DMS79 treated with DMSO at 0.1 percent for 48 hours (cell line): Measurements from ENCODE around the gene FOXA2.
"Not testable (repeated sequence)": the region's sequence is repeated elsewhere in the genome, so short reads cannot be mapped to it uniquely, and the experiment has no call there.

ENCODE experiments used
- DNase-seq: peaks from one replicate; lab custom pipeline; 2025; lab: John Stamatoyannopoulos, UW

The FOXA2 gene

DNA sequence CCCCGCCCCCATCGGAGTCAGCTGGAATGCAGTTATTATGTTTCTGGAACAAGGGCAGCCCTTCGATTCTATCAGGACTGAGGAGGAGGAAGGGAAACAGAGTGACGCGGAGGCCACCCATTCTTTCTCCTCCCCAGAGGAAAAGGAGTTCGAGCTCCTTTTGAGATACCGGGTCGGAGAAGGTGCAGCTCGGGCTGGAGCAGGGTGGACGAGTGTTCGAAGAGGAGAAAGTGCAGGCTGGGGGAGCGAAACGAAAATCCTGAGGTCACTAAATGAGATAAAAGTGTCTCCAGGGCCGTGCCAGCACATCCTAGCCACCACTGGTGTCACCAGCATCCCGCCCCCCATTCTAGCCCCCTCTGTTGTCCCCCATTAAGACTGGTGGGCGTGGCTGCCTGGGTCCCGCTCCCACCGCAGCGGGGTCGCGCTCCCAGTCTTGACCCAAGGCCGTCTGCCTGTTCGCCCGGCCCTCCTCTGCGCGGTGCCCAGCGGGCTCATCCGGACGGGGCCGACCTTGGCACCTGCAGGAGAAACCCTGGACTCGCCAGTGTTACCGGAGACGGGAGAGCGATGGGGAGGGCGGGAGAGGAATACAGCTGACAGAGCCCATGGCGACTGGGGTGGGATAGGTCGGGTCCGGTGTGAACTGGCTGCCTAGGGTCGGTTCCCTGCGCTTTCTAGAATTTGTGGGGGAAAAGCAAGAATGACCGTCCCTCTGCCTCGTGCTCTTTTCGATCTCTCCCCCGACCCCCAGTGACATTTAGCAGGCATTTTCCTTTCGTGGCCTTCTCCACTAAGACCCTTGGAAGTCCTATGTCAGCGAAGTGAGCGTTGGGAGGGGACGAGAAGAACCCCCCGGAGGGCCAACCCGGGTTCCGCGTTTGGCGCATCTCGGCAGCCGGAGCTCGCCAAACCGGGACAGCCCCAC is 16.2 kb downstream of the FOXA2 start:
- no peak for DNase-seq

DNA sequence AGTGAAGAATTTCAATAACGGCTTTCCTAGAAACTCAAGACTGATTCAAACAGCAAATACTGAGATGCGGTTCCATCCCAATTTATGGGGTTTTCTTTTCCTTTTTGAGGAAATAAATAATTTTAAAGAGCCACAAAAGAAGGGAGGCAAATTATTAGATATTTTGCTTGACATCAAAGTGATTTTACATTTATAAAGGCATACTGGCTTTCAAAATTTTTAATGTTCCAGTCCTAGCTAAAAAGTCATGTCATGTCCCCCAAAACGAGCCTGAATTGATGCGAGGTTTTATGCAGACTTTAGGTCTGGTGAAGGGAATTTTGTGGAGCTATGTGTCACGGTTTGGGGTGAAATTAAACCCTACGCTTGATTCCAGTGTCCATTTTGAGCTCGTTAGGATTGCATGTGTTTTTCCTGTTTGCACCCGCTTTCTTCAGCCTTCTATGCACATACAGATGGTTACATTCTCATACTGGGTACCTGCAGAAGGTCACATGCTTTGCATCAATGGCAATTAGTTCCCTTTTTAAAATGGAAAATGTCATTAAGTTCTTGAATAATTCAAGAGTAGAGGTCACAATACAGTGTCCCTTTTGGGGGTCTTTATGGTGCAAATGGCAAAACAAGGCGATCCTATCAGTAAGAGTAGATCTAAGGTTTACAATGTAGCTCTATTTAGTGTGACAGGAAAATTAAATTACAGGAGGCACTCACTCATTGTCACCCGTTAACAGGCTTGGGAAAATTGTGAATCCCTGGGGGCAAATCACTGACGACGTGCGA is 17.3 kb downstream of the FOXA2 start:
- no peak for DNase-seq

DNA sequence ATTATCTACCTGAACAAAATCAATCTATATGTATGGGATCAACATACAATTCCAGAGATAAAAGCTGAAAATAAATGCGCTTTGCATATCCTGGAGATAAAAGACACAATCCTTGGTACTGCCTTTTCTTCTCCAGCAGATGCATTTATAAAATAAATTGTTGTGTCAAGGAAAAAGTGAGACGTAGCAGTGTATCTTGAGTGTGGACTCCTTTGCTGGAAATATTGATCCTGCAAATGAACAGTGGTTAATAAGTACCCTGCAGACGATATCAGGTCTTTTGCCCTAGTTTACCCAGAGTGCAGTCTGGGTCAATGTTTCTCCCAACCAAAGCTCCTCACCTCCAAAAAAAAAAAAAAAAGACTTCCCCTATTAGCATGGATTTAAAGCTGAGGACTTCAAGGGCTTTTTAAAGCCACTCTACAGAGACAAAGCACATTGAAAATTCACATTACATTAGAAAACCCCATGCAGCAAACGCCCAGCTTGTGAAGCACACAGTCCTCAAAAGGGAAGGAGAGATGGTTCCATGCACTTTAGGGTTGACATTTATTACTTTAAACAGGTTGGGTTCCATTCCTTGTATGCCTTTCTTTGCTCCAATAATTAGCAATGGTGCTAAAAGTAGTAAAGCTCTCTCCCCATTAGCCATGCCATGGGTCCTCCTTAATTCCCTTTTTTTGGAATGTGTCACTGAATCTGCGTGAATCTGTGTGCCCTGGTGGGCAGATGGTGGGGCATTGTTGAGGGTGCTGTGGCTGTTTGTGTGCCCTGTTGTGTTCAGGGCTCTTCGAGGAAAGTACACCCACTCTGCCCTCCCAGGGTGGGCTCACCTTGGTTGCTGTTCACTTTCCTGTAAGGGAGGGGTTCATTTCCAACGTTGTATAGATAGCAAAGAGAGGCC is 21.1 kb downstream of the FOXA2 start:
- no peak for DNase-seq

DNA sequence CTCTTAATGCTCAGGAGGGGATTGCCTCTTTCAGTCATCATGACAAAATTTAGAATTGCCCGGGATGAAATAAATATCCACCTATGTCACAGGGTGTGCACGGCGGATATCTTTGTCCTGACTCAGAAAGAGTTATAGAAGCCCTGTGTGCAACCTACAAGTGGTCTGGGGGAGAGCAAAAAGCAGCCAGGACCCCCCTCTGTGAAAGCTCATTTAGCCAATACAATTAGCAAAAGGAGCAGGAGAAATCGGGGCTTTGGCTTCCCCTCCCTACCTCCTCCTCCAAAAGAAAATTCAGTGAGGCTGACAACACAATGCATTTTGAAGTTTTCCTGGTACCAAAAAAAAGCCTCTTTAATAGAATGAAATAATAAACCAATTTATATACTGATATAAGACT is 21.8 kb downstream of the FOXA2 start:
- DNase-seq: no peak

DNA sequence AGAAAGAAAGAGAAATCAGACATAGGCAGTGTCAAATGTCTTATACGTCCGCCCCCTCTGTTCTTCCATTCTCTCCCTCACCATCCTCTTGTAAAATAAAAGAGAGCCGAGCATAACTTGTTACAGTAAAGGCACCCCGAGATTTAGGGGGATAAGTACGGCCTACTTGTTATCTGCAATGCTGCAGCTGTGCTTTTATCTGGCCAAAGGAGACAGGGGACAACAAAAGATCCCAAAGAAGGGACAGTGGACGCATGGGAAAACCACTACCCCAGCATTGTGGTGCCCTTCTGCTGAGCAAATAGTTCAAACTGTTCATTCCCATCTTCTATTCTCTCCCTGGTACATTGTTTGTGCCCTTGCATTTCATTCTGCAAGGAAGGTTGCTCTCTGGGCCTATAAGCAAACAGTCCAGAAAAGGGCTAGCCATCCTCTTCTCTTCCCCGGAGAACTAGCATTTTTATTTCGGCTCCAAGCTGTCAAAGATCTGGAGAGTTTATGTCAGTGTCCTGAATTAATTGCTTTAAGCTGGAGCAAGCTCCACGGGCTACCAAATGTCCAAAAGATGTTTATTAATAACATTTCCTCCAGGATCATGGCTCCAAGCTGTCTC is 22.3 kb downstream of the FOXA2 start:
- DNase-seq: no peak

DNA sequence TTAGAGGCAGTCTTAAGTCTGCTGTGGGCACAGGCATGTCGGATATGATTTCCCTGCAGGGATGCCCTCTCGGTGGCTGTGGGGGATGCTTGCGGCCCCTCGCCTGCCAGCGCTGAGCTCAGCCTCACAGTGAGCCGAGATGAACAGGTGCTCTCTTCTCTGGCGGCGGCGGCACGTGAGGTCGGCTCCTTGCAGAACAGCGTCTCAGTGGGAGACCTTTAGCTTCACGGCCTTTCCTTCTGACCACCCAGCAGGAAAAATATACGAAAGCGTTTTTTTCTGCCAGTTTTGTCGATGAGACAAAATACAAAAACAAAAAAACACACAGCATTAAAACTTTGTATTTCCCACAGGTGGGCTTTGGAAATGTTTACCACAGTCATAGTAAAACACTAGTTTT is 23.6 kb downstream of the FOXA2 start:
- no peak for DNase-seq

DNA sequence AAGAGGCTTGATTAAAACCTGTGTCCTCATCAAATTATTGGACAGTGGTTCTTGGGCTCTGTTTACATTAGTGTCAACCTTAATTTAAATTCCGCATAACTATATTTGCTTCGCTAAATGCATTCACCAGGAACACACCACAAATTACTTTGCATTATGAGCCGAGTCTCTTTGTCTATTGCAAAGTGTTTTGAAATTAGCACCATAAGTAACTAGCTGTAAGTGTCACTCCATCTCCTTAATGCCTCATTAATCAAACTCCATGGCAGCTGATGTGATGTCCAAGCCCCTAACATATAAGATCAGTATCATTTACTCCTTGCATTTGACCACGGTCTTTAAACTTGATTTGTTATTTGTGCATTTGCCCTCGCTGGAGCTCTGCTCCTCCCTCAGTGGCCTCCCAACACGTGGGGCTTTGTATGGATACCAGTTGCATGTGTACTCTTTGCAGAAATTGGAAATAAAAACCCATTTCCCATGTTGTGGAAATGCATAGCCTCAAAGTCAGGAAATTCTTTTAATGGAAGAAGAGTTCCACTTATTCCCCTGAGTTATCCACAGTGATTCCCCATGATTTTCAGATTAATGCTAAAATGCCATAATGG is 24.6 kb downstream of the FOXA2 start:
- DNase-seq: no peak

DNA sequence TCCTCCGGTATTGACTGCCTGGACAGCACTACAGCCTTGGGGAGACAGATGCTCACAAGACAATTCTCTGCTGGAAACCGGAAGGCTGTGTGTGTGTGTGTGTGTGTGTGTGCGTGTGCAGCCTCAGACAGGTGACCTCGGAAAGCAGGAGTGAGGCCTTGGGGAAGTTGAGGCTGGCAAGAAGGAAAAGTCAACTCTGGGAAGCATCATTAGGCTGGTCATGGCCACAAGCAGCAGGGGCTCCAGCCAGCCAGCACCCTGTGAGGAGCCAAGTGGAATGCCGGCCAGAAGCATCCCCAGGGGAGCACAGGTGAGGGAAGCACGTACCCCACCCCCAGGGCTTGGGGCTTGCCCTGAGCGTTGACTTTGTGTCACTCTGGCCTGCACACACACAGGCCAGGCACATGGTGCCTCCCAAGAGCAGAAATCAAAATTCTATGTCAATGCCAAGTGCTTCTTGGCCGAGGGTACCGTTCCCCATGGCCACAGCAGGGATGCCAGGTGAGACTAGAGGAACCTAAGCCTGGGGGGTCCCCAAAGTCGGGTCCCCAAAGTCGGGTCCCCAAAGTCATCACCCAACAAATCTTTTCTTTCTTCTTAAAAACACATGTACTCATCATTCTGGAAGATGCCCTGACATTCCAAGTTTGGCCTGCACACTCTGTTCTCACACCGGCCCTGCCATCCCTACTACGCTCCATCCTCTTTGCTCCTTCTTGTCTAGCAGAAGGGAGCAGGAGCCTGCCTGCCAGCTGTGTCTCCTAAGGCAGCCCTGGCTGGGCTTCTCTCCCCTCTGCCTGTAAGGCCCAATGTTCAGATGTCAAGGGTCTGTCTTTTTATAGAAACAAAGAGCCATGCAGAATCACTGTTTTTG is 26.7 kb downstream of the FOXA2 start:
- DNase-seq: no peak

DNA sequence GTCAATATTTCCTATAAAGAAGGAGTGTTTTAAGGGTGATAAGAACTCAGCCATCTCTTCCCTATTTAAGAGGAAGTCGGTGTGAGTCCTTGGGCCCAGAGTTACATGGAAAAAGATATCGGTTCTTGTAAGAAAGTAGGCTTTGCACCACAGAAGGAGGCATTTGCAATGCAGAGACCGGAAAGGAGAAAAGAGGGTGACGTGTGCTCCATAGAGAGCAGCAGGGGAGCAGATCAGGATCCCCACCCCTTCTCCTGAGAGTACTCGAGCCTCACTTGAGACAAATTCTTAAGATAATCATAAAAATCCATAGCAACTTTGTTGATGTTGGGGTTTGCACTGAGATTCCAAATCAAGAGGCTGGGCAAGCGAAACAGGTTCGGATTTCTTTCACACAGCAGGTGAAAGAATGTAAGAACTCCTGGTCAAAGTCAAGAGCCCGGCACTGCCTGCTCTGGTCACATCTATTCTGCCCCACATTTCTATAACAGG is 27.8 kb downstream of the FOXA2 start:
- no peak for DNase-seq

DNA sequence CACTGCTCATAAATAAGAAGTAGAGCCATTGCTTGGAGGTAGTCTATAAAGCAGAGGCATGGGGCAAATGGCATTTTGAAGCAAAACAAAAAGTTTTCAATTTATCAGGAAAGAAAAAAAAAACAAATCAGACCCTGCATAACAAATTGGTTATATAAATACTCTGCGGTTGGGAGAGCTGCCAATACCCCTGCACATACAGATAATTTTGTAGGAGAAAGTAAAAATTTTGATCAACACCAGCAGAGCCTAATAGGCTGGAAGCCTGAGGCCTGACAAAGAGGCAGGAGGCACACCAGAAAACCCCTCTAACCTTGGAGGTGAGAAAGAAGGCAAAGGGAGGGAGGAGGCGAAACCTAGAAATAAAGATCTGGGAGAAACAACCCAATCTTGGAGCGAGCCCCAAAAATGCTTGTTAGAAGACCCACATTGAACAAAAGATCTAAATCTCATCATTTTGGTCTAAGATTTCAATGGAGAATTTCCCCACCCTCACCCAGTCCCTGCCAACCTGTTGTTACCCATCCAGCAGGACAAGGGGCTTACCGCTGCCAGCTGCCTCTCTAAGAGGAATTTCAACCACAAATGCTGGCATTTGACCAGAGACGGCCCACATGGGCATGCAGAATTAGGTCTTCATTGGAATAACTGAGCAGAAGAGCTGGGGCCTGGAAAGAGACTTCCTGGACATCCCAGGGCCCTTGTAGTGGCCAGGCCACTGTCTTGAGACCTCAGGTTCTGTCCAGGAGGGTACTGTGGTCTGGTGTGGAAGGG is 28.4 kb downstream of the FOXA2 start:
- no peak for DNase-seq

DNA sequence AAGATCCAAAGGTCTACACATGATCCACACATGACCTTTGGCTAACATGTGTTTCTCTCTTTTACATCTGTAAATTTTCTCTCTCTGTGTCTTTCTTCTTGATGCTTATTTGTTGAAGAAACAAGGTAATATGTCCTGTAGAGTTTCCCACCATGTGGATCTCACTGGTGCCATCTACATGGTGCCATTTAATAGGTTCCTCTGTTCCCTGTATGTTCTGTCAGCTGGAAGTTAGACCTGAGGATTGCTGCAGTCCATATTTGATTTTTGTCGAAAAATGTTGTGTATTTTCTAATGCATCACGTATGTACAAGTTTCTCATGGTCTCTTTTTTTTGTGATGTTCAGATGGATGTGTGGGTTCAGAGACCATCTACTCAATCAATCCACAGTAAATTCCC is 30.0 kb downstream of the FOXA2 start:
- DNase-seq: no peak

DNA sequence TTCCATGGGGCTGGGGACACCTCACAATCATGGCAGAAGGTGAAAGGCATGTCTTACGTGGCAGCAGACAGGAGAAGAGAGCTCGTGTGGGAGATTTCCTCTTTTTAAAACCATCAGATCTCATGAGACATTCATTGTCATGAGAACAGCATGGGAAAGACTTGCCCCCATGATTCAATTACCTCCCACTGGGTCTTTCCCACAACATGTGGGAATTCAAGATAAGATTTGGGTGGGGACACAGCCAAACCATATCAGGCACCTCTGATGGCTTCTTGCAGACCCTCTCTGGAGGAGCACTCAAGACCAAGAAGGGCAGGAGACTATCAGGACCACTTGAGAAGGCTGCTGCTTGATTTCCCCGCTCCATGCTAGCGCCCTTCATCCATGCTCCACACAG is 33.9 kb downstream of the FOXA2 start:
- DNase-seq: not testable (repeated sequence)

DNA sequence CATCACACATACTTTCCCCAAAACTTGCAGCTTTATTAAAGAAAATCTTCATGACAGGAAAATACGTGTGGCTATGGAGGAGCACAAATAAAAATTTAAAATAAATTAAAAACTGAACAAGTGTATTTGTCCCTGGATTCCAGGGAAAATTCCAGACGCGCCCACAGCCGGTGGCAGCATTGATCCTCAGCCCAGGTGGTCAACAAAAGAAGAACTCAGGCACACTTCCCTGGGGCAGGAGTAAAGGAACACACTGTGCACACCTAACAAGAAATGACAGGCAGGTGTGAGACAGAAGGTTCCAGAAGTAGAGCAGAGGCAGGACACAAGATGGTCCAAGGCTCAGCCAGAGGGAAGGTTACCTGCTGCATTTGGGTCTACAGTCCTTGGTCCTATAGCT is 36.3 kb downstream of the FOXA2 start:
- DNase-seq: no peak

DNA sequence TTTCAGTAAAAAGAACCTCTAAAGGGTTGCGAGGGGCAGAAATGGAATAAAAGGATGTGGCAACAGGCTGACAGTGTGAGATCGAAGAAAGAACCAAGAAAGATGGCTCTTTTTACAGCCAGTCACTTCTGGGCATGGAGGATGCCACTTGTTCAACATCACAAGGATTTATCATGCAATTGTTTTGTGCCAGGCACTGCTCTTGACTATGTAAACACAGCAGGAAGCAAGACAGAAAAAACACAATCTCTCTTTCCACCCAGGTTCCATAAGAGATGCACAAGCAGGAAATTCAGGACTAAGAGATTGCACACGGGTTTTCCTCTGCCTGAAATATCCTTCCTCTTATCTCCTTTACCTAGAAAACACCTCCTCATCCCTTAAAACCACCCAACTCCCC is 38.0 kb downstream of the FOXA2 start:
- DNase-seq: no peak

DNA sequence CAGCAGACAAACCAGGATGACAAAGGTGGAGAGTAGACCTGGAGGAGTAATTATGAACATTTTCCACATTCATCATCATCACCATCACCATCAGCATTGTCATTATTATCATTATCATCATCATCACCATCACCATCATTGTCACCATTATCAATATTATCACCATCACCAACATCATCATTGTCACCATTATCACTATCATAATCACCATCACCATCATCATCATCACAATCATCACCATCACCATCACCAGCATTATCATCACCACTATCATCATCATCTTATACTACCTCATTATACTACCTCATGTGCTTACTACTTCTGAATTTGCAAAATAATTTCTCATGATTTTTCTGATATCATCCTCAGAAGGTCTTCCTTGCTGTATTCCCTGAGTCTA is 39.3 kb downstream of the FOXA2 start:
- DNase-seq: no peak

DNA sequence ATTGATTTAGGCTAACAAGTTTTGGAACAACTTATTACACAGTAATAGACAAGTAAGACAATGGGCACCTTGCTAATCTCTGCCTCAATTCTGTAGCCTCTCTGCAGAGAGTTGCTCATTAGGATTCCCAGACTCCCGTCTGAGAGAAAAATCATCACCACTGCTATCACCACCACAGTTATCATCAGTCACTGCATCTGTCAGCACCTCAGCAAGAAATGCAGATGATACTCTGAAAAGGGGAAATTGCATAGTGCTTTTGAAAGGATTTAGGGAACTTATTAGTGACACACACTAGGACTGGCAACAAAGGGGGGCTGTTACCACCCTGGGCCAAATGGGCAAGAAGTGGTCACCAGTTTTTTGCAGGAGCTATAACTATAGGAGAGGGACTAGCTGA is 39.9 kb downstream of the FOXA2 start:
- DNase-seq: no peak

DNA sequence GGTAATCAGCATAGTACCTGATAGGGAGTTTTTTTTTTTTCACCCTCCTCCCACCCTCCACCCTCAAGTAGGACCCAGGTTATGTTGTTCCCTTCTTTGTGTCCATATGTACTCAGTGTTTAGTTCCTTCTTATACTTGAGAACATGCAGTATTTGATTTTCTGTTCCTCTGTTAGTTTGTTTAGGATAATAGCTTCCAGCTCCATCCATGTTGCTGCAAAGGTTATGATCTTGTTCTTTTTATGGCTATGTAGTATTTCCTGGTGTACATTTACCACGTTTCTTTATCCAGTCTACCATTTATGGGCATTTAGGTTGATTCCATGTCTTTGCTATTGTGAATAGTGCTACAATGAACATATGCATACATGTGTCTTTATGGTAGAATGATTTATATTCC is 41.9 kb downstream of the FOXA2 start:
- no peak for DNase-seq

DNA sequence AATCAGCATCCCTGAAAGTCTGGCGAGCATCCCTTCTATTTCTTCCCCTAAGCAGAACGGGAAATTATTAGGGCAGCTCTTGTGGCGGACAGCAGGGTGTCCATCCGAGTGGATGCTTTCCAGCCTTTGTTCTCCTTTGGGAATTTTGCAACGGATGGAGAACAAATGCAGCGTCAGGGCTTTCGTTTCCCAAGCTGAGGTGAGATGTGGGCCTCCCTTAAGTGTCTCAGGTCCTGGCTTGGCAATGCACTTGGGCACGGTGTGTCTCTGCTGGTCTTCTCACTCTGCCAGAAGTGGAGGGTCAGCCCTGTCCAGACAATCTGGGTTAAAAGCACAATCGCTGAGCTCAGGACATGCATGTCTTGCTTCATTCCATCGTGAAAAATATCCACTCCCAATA is 43.5 kb downstream of the FOXA2 start:
- no peak for DNase-seq

DNA sequence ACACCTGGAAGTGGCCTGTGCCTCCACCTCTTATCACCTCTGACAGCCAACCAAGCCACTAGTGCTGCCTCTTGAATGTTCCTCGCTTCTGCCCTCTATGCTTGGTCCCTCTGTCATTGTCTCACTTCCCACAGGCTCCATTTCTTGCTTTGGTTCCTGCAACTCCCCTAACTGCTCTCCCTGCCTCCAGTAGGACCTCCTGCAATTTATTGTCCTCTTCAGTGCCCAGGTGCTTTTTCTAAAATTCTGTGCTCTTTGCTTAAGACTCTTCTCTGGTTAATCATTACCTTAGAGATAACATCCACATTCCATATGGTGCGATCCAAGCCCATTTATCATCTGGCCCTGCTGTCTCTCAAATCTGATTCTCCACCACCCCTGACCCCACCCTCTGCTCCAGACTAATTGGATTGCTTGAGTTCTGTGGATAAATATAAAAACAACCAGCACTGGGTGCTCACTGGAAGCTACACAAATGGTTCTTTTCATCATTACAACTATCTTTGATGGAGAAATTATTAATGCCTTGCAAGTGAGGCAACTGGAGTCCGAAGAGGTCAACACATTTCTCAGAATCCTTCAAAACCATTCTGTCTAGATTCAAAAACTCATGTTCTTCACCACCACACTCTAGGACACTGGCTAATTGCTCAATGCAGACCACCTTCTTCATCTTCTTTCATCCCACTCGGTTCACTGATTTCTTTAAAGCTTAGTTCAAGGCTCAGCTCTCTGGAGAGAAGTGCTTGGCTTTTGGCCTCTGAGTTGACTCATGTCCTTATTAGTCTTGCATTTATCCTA is 47.2 kb downstream of the FOXA2 start:
- no peak for DNase-seq
